Endothelial cell (in vitro differentiated cells): ENCODE results near the gene PPP1CB. TPM values are rescaled to one million over a fixed set of nuclear protein-coding genes. Genes with fewer than 3 reads are reported as not detected.
A peak's percentile ranks its signal among the peaks of the same experiment; 100 is the strongest.

ENCODE experiments used
- DNase-seq: peaks from one replicate; pipeline ENCODE4 v3.0.0; 2021; ENCODE audit warnings: low spot score
- H3K27ac Mint-ChIP-seq: one replicate; pipeline ENCODE4 v1.8.0; 2021; ENCODE audit warnings: mixed read lengths, inconsistent platforms; ENCODE audit not compliant: unreplicated experiment
- H3K27me3 Mint-ChIP-seq: one replicate; pipeline ENCODE4 v1.8.0; 2021; ENCODE audit warnings: mild to moderate bottlenecking, moderate library complexity, mixed read lengths, inconsistent platforms; ENCODE audit not compliant: unreplicated experiment
- H3K36me3 Mint-ChIP-seq: one replicate; pipeline ENCODE4 v1.8.0; 2021; ENCODE audit warnings: mild to moderate bottlenecking, low read depth, mixed read lengths, inconsistent platforms; ENCODE audit not compliant: unreplicated experiment
- H3K4me1 Mint-ChIP-seq: one replicate; pipeline ENCODE4 v1.8.0; 2021; ENCODE audit warnings: mild to moderate bottlenecking, mixed read lengths, inconsistent platforms; ENCODE audit not compliant: unreplicated experiment
- H3K4me3 Mint-ChIP-seq: one replicate; pipeline ENCODE4 v1.8.0; 2021; ENCODE audit warnings: mild to moderate bottlenecking, mixed read lengths, inconsistent platforms; ENCODE audit not compliant: unreplicated experiment
- H3K9me3 Mint-ChIP-seq: one replicate; pipeline ENCODE4 v1.8.0; 2021; ENCODE audit warnings: mixed read lengths, inconsistent platforms; ENCODE audit not compliant: unreplicated experiment
- CTCF ChIP-seq: fragments of 200-600 bp; sonication (generic); IDR thresholded peaks from one replicate; pipeline ENCODE4 v1.5.0; 2021; ENCODE audit warnings: antibody characterized with exemption; ENCODE audit not compliant: unreplicated experiment
- long read RNA-seq: library from polyadenylated mRNA; unstranded; transcript quantifications from one replicate; pipeline ENCODE4 v2.0.0, GENCODE V29; 2020; ENCODE audit not compliant: unreplicated experiment
- total RNA-seq: library from RNA; stranded (reverse); fragmentation: NEBNext Ultra II Directional; extraction: Animal tissue kit (Norgen Biotek cat#: 25700); gene quantifications from one replicate; pipeline ENCODE4 v1.2.1, GENCODE V29; 2021; ENCODE audit not compliant: unreplicated experiment

PPP1CB gene
- total RNA-seq, result 125 TPM
- long read RNA-seq, full-length matches to known transcripts, result 11 of 13 reads
- long read RNA-seq, partial matches to known transcripts, result 1 of 13 reads
- long read RNA-seq, other reads (novel, unspliced or antisense), result 1 of 13 reads

- peak; percentile 13 for TF ChIP-seq CTCF
- Mint-ChIP-seq H3K4me3 (peak within 1 kb of the TSS; percentile 98), H3K27me3 (peaks cover 2% of the 10 kb centered on the region), H3K9me3 (no peaks in the 10 kb centered on the region), H3K36me3 (peaks cover 5% of the 10 kb centered on the region), H3K27ac (peak within 1 kb of the TSS; percentile 91), H3K4me1 (peaks cover 29% of the 10 kb centered on the region)
- peak; percentile 94 for DNase-seq
Observed at GRCh38 chr2:28751252-28751955, at the start of gene PPP1CB. TSS of gene PPP1CB (plus strand) at chr2:28751830. CDS start at chr2:28752125, 295 bp downstream.

- peaks cover 2% of the 10 kb centered on the region for H3K27me3 Mint-ChIP-seq
- no peak overlapping the region for H3K4me3 Mint-ChIP-seq
- no peak for TF ChIP-seq CTCF
- no peak overlapping the region for H3K27ac Mint-ChIP-seq
- H3K4me1 Mint-ChIP-seq, result peaks cover 10% of the 10 kb centered on the region
- H3K9me3 Mint-ChIP-seq, result peaks cover 3% of the 10 kb centered on the region
- no peak for DNase-seq
- H3K36me3 Mint-ChIP-seq, result peaks cover 11% of the 10 kb centered on the region
Observed at GRCh38 chr2:28702415-28702861, 49.2 kb upstream of the PPP1CB start.

GRCh38 chr2:28702878-28703277, 48.8 kb upstream of the PPP1CB start:
- H3K4me3 Mint-ChIP-seq, result no peak overlapping the region
- H3K4me1 Mint-ChIP-seq, result peaks cover 8% of the 10 kb centered on the region
- TF ChIP-seq CTCF, result no peak
- no peak for DNase-seq
- peaks cover 2% of the 10 kb centered on the region for H3K27me3 Mint-ChIP-seq
- H3K36me3 Mint-ChIP-seq, result peaks cover 11% of the 10 kb centered on the region
- H3K9me3 Mint-ChIP-seq, result peaks cover 3% of the 10 kb centered on the region
- no peak overlapping the region for H3K27ac Mint-ChIP-seq

- H3K4me1 Mint-ChIP-seq, result peaks cover 4% of the 10 kb centered on the region
- no peak for DNase-seq
Observed at GRCh38 chr2:28704621-28705020, 47.0 kb upstream of the PPP1CB start.

More at GRCh38 chr2:28704621-28705020, 47.0 kb upstream of the PPP1CB start:
- H3K9me3 Mint-ChIP-seq, result peaks cover 3% of the 10 kb centered on the region
- H3K27me3 Mint-ChIP-seq, result peaks cover 2% of the 10 kb centered on the region
- H3K27ac Mint-ChIP-seq, result no peak overlapping the region
- no peak overlapping the region for H3K4me3 Mint-ChIP-seq
- H3K36me3 Mint-ChIP-seq, result peaks cover 11% of the 10 kb centered on the region
- no peak for TF ChIP-seq CTCF
